HCT116 (cell line): ENCODE data around the gene NRP1. TPM values are rescaled to one million over a fixed set of nuclear protein-coding genes. Genes with fewer than 3 reads are reported as not detected.

Experiments
- ATAC-seq: fragments of 200-7000 bp; cut with Tn5 transposase; 2 replicates; pipeline ENCODE4 v1.9.1; 2020; ENCODE audit warnings: mild to moderate bottlenecking, moderate library complexity
- BruUV-seq: library from RNA; stranded (reverse); fragments of 400-500 nt; replicated peaks from 2 replicates; lab custom pipeline; 2021; lab: Mats Ljungman, UMichigan
- CTCF ChIA-PET: fragments of 300-600 bp; sonication (Branson Sonifier 250); formaldehyde crosslinking; loops from one replicate; lab custom pipeline; 2021; ENCODE audit warnings: antibody characterized with exemption; lab: Charles Lee
- POLR2A ChIA-PET: fragments of 300-600, 350-600 bp; sonication (Branson Sonifier 250); formaldehyde crosslinking; loops from one replicate; lab custom pipeline; 2021; ENCODE audit warnings: antibody characterized with exemption; lab: Charles Lee
- RAD21 ChIA-PET, 2 experiments: fragments of 300-600 bp; sonication (Branson Sonifier 250); formaldehyde crosslinking; loops; one replicate each; lab custom pipeline; 2023; ENCODE audit warnings: low total read pairs in 2 of 2; ENCODE audit not compliant: uncharacterized antibody in 2 of 2, unreplicated experiment in 2 of 2, low non-redundant PET in 1 of 2; lab: Charles Lee
- DNase-seq: peaks from one replicate; pipeline ENCODE4 v3.0.0-alpha.2; 2010; ENCODE audit warnings: low read depth, low spot score
- H2AFZ ChIP-seq: fragments of 200-600 bp; shearing (Covaris generic), sonication (generic); 2 replicates; pipeline ENCODE4 v1.6.1; 2017; ENCODE audit warnings: low read depth, mixed run types, mixed read lengths, antibody characterized with exemption, low read length; ENCODE audit not compliant: poor library complexity, severe bottlenecking
- H3K27ac ChIP-seq: 2 replicates; pipeline ENCODE4 v1.5.1; 2012; ENCODE audit warnings: low read depth, low read length
- H3K27me3 ChIP-seq: fragments of 200-600 bp; sonication (generic); 2 replicates; pipeline ENCODE4 v1.6.1; 2016; ENCODE audit warnings: mixed run types, low read length, mixed read lengths; ENCODE audit not compliant: insufficient read depth
- H3K36me3 ChIP-seq, 2 experiments: fragments of 200-500 bp in 1 of 2; fragments of 200-600 bp in 1 of 2; sonication (Bioruptor generic) in 1 of 2; sonication (generic) in 1 of 2; 2 replicates each; pipeline versions ENCODE4 v1.5.1 to v1.6.1; 2014 to 2016; ENCODE audit warnings: low read length in 2 of 2, inconsistent platforms in 1 of 2, mixed read lengths in 1 of 2, mixed run types in 1 of 2; ENCODE audit not compliant: insufficient read depth in 2 of 2, control insufficient read depth in 1 of 2
- H3K4me1 ChIP-seq, 2 experiments: fragments of 200-600 bp in 1 of 2; sonication (generic) in 1 of 2; 2 replicates each; pipeline versions ENCODE4 v1.5.1 to v1.6.1; 2012 to 2017; ENCODE audit warnings: low read length in 2 of 2, inconsistent platforms in 1 of 2, mild to moderate bottlenecking in 1 of 2, mixed read lengths in 1 of 2, mixed run types in 1 of 2, moderate library complexity in 1 of 2; ENCODE audit not compliant: insufficient read depth in 2 of 2, control insufficient read depth in 1 of 2
- H3K4me2 ChIP-seq: fragments of 200-600 bp; sonication (generic); 2 replicates; pipeline ENCODE4 v1.6.1; 2017; ENCODE audit warnings: mixed run types, low read length, mixed read lengths
- H3K4me3 ChIP-seq, 2 experiments: fragments of 200-600 bp in 1 of 2; sonication (generic) in 1 of 2; replicated peaks in 1 of 2; 2 replicates each; pipeline ENCODE4 v1.5.1; 2011 to 2016; ENCODE audit warnings: low read length in 2 of 2, control low read depth in 1 of 2, low read depth in 1 of 2, mild to moderate bottlenecking in 1 of 2, mixed read lengths in 1 of 2, mixed run types in 1 of 2
- H3K79me2 ChIP-seq: fragments of 200-600 bp; sonication (generic); 2 replicates; pipeline ENCODE4 v1.6.1; 2017; ENCODE audit warnings: mild to moderate bottlenecking, mixed run types, low read length, moderate library complexity, mixed read lengths; ENCODE audit not compliant: insufficient read depth
- H3K9ac ChIP-seq: fragments of 200-600 bp; sonication (generic); 2 replicates; pipeline ENCODE4 v1.6.1; 2016; ENCODE audit warnings: low read length, mixed read lengths
- H3K9me2 ChIP-seq: fragments of 200-600 bp; sonication (generic), shearing (Covaris generic); 2 replicates; pipeline ENCODE4 v1.6.1; 2017; ENCODE audit warnings: mixed run types, mild to moderate bottlenecking, moderate library complexity; ENCODE audit not compliant: insufficient read depth
- H3K9me3 ChIP-seq, 2 experiments: fragments of 200-500 bp in 1 of 2; fragments of 200-600 bp in 1 of 2; sonication (Bioruptor generic) in 1 of 2; sonication (generic) in 1 of 2; 2 replicates each; pipeline ENCODE4 v1.6.1; 2014 to 2017; ENCODE audit warnings: low read length in 2 of 2, mixed read lengths in 2 of 2, inconsistent platforms in 1 of 2, low read depth in 1 of 2, mild to moderate bottlenecking in 1 of 2, mixed run types in 1 of 2, moderate library complexity in 1 of 2; ENCODE audit not compliant: control insufficient read depth in 1 of 2, insufficient read depth in 1 of 2
- H4K20me1 ChIP-seq: fragments of 200-600 bp; sonication (generic), shearing (Covaris generic); 2 replicates; pipeline ENCODE4 v1.6.1; 2017; ENCODE audit warnings: mixed run types, mild to moderate bottlenecking, moderate library complexity; ENCODE audit not compliant: insufficient read depth
- CBX3 ChIP-seq: IDR thresholded peaks from 2 replicates; pipeline ENCODE4 v1.6.1; 2012; ENCODE audit warnings: low read depth
- EGR1 ChIP-seq: IDR thresholded peaks from 2 replicates; pipeline ENCODE4 v1.6.1; 2012; ENCODE audit warnings: low read depth
- FOSL1 ChIP-seq: IDR thresholded peaks from 2 replicates; pipeline ENCODE4 v1.6.1; 2012; ENCODE audit warnings: low read depth
- JUND ChIP-seq: IDR thresholded peaks from 2 replicates; pipeline ENCODE4 v1.6.1; 2012
- POLR2AphosphoS5 ChIP-seq: IDR thresholded peaks from 2 replicates; pipeline ENCODE4 v1.6.1; 2011; ENCODE audit warnings: mild to moderate bottlenecking, low read depth, low read length, moderate library complexity
- RAD21 ChIP-seq: IDR thresholded peaks from 2 replicates; pipeline ENCODE4 v1.6.1; 2012; ENCODE audit warnings: low read depth, mild to moderate bottlenecking
- SIN3A ChIP-seq: IDR thresholded peaks from 2 replicates; pipeline ENCODE4 v1.6.1; 2012; ENCODE audit warnings: low read depth
- SP1 ChIP-seq: IDR thresholded peaks from 2 replicates; pipeline ENCODE4 v1.6.1; 2012; ENCODE audit warnings: low read depth
- TCF7L2 ChIP-seq: IDR thresholded peaks from 2 replicates; pipeline ENCODE4 v1.7.0; 2011; ENCODE audit warnings: borderline replicate concordance, inconsistent platforms; ENCODE audit not compliant: insufficient read depth, insufficient read length; ENCODE audit errors: extremely low read depth
- YY1 ChIP-seq: IDR thresholded peaks from 2 replicates; pipeline ENCODE4 v1.6.1; 2011; ENCODE audit warnings: low read length, low read depth, moderate library complexity, mild to moderate bottlenecking; ENCODE audit not compliant: insufficient replicate concordance; ENCODE audit errors: extremely low read depth
- ZFX ChIP-seq: fragments of 450-650 bp; IDR thresholded peaks from 2 replicates; pipeline ENCODE4 v1.6.1; 2017
- ZNF274 ChIP-seq: fragments of 200-500 bp; sonication (Bioruptor generic); IDR thresholded peaks from 2 replicates; pipeline ENCODE4 v1.6.1; 2014; ENCODE audit warnings: mild to moderate bottlenecking, low read depth, low read length, inconsistent platforms
- intact Hi-C: fragments of 100-400 bp; cut with micrococcal nuclease; formaldehyde crosslinking; loops from 2 replicates; pipeline ENCODE4 v1.10.0; 2022
- total RNA-seq: library from RNA; stranded (reverse); gene quantifications from one replicate; pipeline ENCODE4 v1.2.1, GENCODE V29; 2021; ENCODE audit not compliant: unreplicated experiment
- TF ChIP-seq, protein P1 (sequence below), 3 experiments: fragments of 200-600 bp in 1 of 3; sonication (generic) in 1 of 3; IDR thresholded peaks in 2 of 3; conservative IDR thresholded peaks in 1 of 3; 2 replicates each; pipeline ENCODE4 v1.5.1; 2012 to 2017; ENCODE audit warnings: low read depth in 2 of 3, low read length in 2 of 3, antibody characterized with exemption in 1 of 3, borderline replicate concordance in 1 of 3, control low read depth in 1 of 3, mild to moderate bottlenecking in 1 of 3, mixed read lengths in 1 of 3, mixed run types in 1 of 3, moderate library complexity in 1 of 3; ENCODE audit not compliant: insufficient read depth in 1 of 3
- TF ChIP-seq, protein P2 (sequence below): IDR thresholded peaks from 2 replicates; pipeline ENCODE4 v1.6.1; 2011; ENCODE audit warnings: mild to moderate bottlenecking, low read length, moderate library complexity; ENCODE audit not compliant: insufficient replicate concordance; ENCODE audit errors: extremely low read depth

NRP1 gene
- total RNA-seq, 1 experiment from 2014 or later, result 3.8 TPM

DNA sequence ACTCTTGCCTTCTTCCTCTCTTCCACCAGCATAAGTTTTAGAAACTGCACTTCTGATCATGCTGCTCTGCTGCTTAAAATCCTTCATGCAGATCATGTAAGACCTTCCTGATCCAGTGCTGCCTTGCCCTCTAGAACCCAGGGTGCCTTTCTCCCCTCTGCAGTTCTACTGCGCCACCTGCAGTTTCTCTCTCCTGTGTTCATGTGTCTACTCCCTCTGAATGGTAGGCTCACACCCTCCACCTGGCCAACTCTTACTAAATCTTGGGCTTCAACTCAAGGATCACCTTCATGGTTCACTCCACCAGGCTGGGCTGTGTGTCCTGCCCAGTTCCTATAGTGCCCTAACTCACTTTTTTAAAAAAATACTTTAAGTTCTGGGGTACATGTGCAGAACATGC is 201.8 kb downstream of the NRP1 start:
- Histone ChIP-seq H3K79me2 (no peaks in the 10 kb centered on the region), H3K9ac (no peak overlapping the region), H3K4me2 (peak overlapping the region; percentile 66), H4K20me1 (no peaks in the 10 kb centered on the region), H3K9me2 (no peaks in the 10 kb centered on the region), H3K9me3 (no peaks in the 10 kb centered on the region), H3K4me1 (peaks cover 44 to 63% of the 10 kb centered on the region in 2 experiments), H3K4me3 (no peak overlapping the region), H2AFZ (no peak overlapping the region), H3K27me3 (no peaks in the 10 kb centered on the region), H3K36me3 (no peaks in the 10 kb centered on the region), H3K27ac (peak overlapping the region; percentile 84; the same call in 1 of the 2 replicates)
- RAD21 ChIA-PET, result no interaction called here
- BruUV-seq, result no TSS peak
- CTCF ChIA-PET, result interaction anchor here (1.6 kb wide), 1 partner anchor 16 kb away, joined by 6 read pairs; no protein-coding TSS in a partner anchor
- DNase-seq (no peak), ATAC-seq (peak; percentile 44)
- POLR2A ChIA-PET, result no interaction called here
- TF ChIP-seq ZFX (no peak), TCF7L2 (no peak), RAD21 (peak; percentile 78)
- TF ChIP-seq, protein P1, sequence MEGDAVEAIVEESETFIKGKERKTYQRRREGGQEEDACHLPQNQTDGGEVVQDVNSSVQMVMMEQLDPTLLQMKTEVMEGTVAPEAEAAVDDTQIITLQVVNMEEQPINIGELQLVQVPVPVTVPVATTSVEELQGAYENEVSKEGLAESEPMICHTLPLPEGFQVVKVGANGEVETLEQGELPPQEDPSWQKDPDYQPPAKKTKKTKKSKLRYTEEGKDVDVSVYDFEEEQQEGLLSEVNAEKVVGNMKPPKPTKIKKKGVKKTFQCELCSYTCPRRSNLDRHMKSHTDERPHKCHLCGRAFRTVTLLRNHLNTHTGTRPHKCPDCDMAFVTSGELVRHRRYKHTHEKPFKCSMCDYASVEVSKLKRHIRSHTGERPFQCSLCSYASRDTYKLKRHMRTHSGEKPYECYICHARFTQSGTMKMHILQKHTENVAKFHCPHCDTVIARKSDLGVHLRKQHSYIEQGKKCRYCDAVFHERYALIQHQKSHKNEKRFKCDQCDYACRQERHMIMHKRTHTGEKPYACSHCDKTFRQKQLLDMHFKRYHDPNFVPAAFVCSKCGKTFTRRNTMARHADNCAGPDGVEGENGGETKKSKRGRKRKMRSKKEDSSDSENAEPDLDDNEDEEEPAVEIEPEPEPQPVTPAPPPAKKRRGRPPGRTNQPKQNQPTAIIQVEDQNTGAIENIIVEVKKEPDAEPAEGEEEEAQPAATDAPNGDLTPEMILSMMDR (IDR thresholded peaks at IDR 0.05 in 2 of 3, conservative IDR thresholded peaks at IDR 0.05 in 1 of 3; ENCODE audit: borderline replicate concordance in 1 of 3, insufficient read depth in 1 of 3, low read depth in 2 of 3, low read length in 2 of 3), result peak; percentile 44 to 58 (median 49); a peak in 4 of 6 replicates
- intact Hi-C loops, result loop anchor here (2.0 to 10.0 kb wide), 2 partner anchors 338 to 758 kb away; no protein-coding TSS in a partner anchor

DNA sequence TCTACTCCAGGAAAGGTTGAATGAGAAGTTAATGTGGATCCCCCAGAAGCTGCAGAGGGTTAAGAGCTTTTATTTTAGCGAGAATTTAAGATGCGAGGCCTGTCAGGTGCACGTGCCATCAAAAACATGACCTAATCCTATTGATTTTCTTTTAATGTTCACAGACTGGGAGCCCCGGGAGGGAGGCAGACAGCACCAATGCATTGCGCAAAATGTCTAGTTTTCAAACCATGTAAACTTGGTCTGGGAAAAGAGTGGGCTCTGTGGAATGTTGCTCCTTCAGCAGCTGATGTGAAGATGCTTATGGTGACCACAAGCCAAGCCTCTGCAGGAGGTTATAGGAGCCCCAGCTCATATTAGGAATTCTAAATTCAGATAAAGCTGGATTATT is 204.5 kb downstream of the NRP1 start:
- ChIA-PET CTCF (interaction anchor here (1.4 kb wide), 1 partner anchor 14 kb away, joined by 4 read pairs; no protein-coding TSS in a partner anchor), RAD21 (no interaction called here), POLR2A (no interaction called here)
- Histone ChIP-seq H3K9ac (no peak overlapping the region), H3K27me3 (no peaks in the 10 kb centered on the region), H3K27ac (no peak overlapping the region), H3K4me1 (peaks cover 18 to 37% of the 10 kb centered on the region in 2 experiments), H3K4me3 (no peak overlapping the region), H3K9me3 (no peaks in the 10 kb centered on the region), H3K4me2 (no peak overlapping the region), H3K36me3 (no peaks in the 10 kb centered on the region), H4K20me1 (no peaks in the 10 kb centered on the region), H3K79me2 (no peaks in the 10 kb centered on the region), H2AFZ (no peak overlapping the region), H3K9me2 (no peaks in the 10 kb centered on the region)
- ATAC-seq, result no peak
- no TSS peak for BruUV-seq
- no peak for DNase-seq
- intact Hi-C loops, result loop anchor here (10.0 kb wide), 1 partner anchor 755 kb away; no protein-coding TSS in a partner anchor
- TF ChIP-seq JUND (no peak), YY1 (no peak), SP1 (no peak), FOSL1 (no peak), CBX3 (no peak), EGR1 (no peak), POLR2AphosphoS5 (no peak), ZNF274 (no peak), SIN3A (no peak)
- TF ChIP-seq, protein P2, sequence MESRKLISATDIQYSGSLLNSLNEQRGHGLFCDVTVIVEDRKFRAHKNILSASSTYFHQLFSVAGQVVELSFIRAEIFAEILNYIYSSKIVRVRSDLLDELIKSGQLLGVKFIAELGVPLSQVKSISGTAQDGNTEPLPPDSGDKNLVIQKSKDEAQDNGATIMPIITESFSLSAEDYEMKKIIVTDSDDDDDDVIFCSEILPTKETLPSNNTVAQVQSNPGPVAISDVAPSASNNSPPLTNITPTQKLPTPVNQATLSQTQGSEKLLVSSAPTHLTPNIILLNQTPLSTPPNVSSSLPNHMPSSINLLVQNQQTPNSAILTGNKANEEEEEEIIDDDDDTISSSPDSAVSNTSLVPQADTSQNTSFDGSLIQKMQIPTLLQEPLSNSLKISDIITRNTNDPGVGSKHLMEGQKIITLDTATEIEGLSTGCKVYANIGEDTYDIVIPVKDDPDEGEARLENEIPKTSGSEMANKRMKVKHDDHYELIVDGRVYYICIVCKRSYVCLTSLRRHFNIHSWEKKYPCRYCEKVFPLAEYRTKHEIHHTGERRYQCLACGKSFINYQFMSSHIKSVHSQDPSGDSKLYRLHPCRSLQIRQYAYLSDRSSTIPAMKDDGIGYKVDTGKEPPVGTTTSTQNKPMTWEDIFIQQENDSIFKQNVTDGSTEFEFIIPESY, result no peak
